Colonic mucosa (tissue), 4 donors: ENCODE measurements around the gene ASIC4. TPM values are rescaled to one million over a fixed set of nuclear protein-coding genes. Genes with fewer than 3 reads are reported as not detected.
A peak's percentile ranks its signal among the peaks of the same experiment; 100 is the strongest.

ENCODE experiments used
- DNase-seq: peaks from one replicate; pipeline ENCODE4 v3.0.0-alpha.2; 2020
- H3K27ac ChIP-seq: fragments of 200-600 bp; one replicate; pipeline ENCODE4 v1.8.0; 2021
- H3K27me3 ChIP-seq: fragments of 200-600 bp; one replicate; pipeline ENCODE4 v1.8.0; 2021
- H3K36me3 ChIP-seq: fragments of 200-600 bp; one replicate; pipeline ENCODE4 v1.8.0; 2021
- H3K4me1 ChIP-seq: fragments of 200-600 bp; one replicate; pipeline ENCODE4 v1.8.0; 2021; ENCODE audit warnings: mild to moderate bottlenecking
- H3K4me3 ChIP-seq: fragments of 200-600 bp; one replicate; pipeline ENCODE4 v1.8.0; 2021
- H3K9ac ChIP-seq, 2 donors: one replicate each; pipeline ENCODE4 v1.7.0; 2013; ENCODE audit warnings: control low read depth in 2 of 2, low read depth in 2 of 2, low read length in 2 of 2
- H3K9me3 ChIP-seq: fragments of 200-600 bp; one replicate; pipeline ENCODE4 v1.8.0; 2021
- CTCF ChIP-seq: fragments of 200-600 bp; IDR thresholded peaks from one replicate; pipeline ENCODE4 v1.8.0; 2022; ENCODE audit warnings: antibody characterized with exemption, mild to moderate bottlenecking
- intact Hi-C: fragments of 100-400 bp; cut with DNase I; formaldehyde crosslinking; loops from one replicate; pipeline ENCODE4 v1.14.1; 2022
- total RNA-seq, 2 donors: library from RNA; stranded (reverse); fragmentation: NEBNext Ultra II Directional in 1 of 2; extraction: Animal tissue kit (Norgen Biotek cat#: 25700) in 1 of 2; gene quantifications; one replicate each; pipeline ENCODE4 v1.2.1, GENCODE V29; 2021
- donor health status: healthy.
- donor health status: DM: no; HTN: no; CAD: no.
- donor health status: DM: no; HTN: no; CAD: no.

Gene ASIC4
- total RNA-seq, 2 donors from 2014 or later, result 0.12 TPM; not detected in 1

GRCh38 chr2:219557791-219558785, 43.8 kb downstream of the ASIC4 start:
- H3K9ac ChIP-seq, result no peak overlapping the region
- H3K4me1 ChIP-seq, result no peaks in the 10 kb centered on the region
- H3K9me3 ChIP-seq, result no peaks in the 10 kb centered on the region
- intact Hi-C loops, result no loop called here
- DNase-seq, result no peak
- no peaks in the 10 kb centered on the region for H3K36me3 ChIP-seq
- H3K4me3 ChIP-seq, result no peak overlapping the region
- TF ChIP-seq CTCF, result no peak
- no peaks in the 10 kb centered on the region for H3K27me3 ChIP-seq
- H3K27ac ChIP-seq, result no peak overlapping the region

- no peak for DNase-seq
- intact Hi-C loops, result no loop called here
- Histone ChIP-seq H3K4me1 (no peaks in the 10 kb centered on the region), H3K27me3 (no peaks in the 10 kb centered on the region), H3K9me3 (no peaks in the 10 kb centered on the region), H3K27ac (no peak overlapping the region), H3K9ac (no peak overlapping the region), H3K36me3 (no peaks in the 10 kb centered on the region), H3K4me3 (no peak overlapping the region)
- no peak for TF ChIP-seq CTCF
Measured at GRCh38 chr2:219559156-219559915, 45.1 kb downstream of the ASIC4 start.

- no peak overlapping the region for H3K27ac ChIP-seq
- H3K4me3 ChIP-seq, result no peak overlapping the region
- H3K27me3 ChIP-seq, result no peaks in the 10 kb centered on the region
- TF ChIP-seq CTCF, result peak; percentile 74
- H3K36me3 ChIP-seq, result no peaks in the 10 kb centered on the region
- no peak for DNase-seq
- no peaks in the 10 kb centered on the region for H3K9me3 ChIP-seq
- no peak overlapping the region for H3K9ac ChIP-seq
- H3K4me1 ChIP-seq, result no peaks in the 10 kb centered on the region
- intact Hi-C loops, result no loop called here
Measured at GRCh38 chr2:219560037-219560892, 46.0 kb downstream of the ASIC4 start.

- Histone ChIP-seq H3K9ac (no peak overlapping the region), H3K27me3 (no peaks in the 10 kb centered on the region), H3K27ac (no peak overlapping the region), H3K36me3 (no peaks in the 10 kb centered on the region), H3K4me3 (no peak overlapping the region), H3K9me3 (no peaks in the 10 kb centered on the region), H3K4me1 (no peaks in the 10 kb centered on the region)
- intact Hi-C loops, result no loop called here
- DNase-seq, result no peak
- TF ChIP-seq CTCF, result no peak
Measured at GRCh38 chr2:219560893-219561178, 46.6 kb downstream of the ASIC4 start.
